Placental pericyte (primary cell): Measurements from ENCODE around the gene HOXD13. TPM values are rescaled to one million over a fixed set of nuclear protein-coding genes. Genes with fewer than 3 reads are reported as not detected.

Experiments used
- total RNA-seq: library from RNA; depleted of rRNA; stranded (reverse); fragments of >200 nt; gene quantifications from 2 replicates; pipeline ENCODE4 v1.2.3, GENCODE V29; 2012

Gene HOXD13
- total RNA-seq = not detected in 2 replicates

GRCh38 chr2:176092270-176093144, at the start of gene HOXD13:
Gene HOXD13, plus strand, starts transcription at chr2:176092721. Its CDS starts 170 bp downstream, at chr2:176092891.

GRCh38 chr2:176083796-176084261, 8.7 kb upstream of the HOXD13 start, which contains the start of gene EVX2:
Gene EVX2, minus strand, starts transcription at chr2:176083962. Its CDS starts 186 bp downstream, at chr2:176083776.

GRCh38 chr2:176099728-176100546, 7.4 kb downstream of the HOXD13 start, which contains the start of gene HOXD12:
Gene HOXD12, plus strand, starts transcription at chr2:176099795. Its CDS starts 7 bp downstream, at chr2:176099802.

GRCh38 chr2:176106581-176107539, 14.3 kb downstream of the HOXD13 start, which contains the start of gene HOXD11:
Gene HOXD11, plus strand, starts transcription at chr2:176107280. Its CDS starts 76 bp downstream, at chr2:176107356.

GRCh38 chr2:176115883-176116813, 23.6 kb downstream of the HOXD13 start, which contains the start of gene HOXD10:
Gene HOXD10, plus strand, starts transcription at chr2:176116778. Its CDS starts 56 bp downstream, at chr2:176116834.

GRCh38 chr2:176122683-176123410, 30.3 kb downstream of the HOXD13 start, which contains the start of gene HOXD9:
Gene HOXD9, plus strand, starts transcription at chr2:176122719. Its CDS starts 50 bp downstream, at chr2:176122769.

GRCh38 chr2:176128982-176129796, 36.7 kb downstream of the HOXD13 start, which contains the start of gene HOXD8:
Gene HOXD8, plus strand, starts transcription at chr2:176129705. Its CDS starts 662 bp downstream, at chr2:176130367.

Other genes with a start within 250 kb of the HOXD13 start
- 8.1 and 50.4 TPM in 2 replicates for gene LNPK, start 90.5 kb upstream of the HOXD13 start, total RNA-seq
- gene EVX2, start 8.8 kb upstream of the HOXD13 start, total RNA-seq = not detected in 2 replicates
- gene HOXD12, start 7.1 kb downstream of the HOXD13 start, total RNA-seq = 0.22 TPM in 1 of 2 replicates, not detected in the other
- gene HOXD11, start 14.6 kb downstream of the HOXD13 start, total RNA-seq = 0.22 and 5.4 TPM in 2 replicates
- gene HOXD10, start 24.1 kb downstream of the HOXD13 start, total RNA-seq = 0.66 and 6.3 TPM in 2 replicates
- 1.7 TPM in 1 of 2 replicates, not detected in the other for gene HOXD9, start 30.0 kb downstream of the HOXD13 start, total RNA-seq
- 6.3 TPM in 1 of 2 replicates, not detected in the other for gene HOXD8, start 37.0 kb downstream of the HOXD13 start, total RNA-seq
- gene HOXD4, start 58.8 kb downstream of the HOXD13 start, total RNA-seq = 0.22 and 1.4 TPM in 2 replicates
- 2.6 TPM in 1 of 2 replicates, not detected in the other for gene HOXD3, start 64.6 kb downstream of the HOXD13 start, total RNA-seq
- gene HOXD1, start 95.9 kb downstream of the HOXD13 start, total RNA-seq = 0.14 TPM in 1 of 2 replicates, not detected in the other
- gene MTX2, start 176.7 kb downstream of the HOXD13 start, total RNA-seq = 13.1 and 22.8 TPM in 2 replicates